GM12801 (cell line): ENCODE measurements around the gene KARS1.

Experiments
- CTCF ChIP-seq: IDR thresholded peaks from one replicate; pipeline ENCODE4 v1.5.1; 2011; ENCODE audit warnings: control low read depth; ENCODE audit not compliant: insufficient read length; ENCODE audit errors: extremely low read depth

KARS1 gene

GRCh38 chr16:75660726-75661302 is 13.3 kb upstream of the KARS1 start:
- TF ChIP-seq CTCF, result no peak

GRCh38 chr16:75660321-75660720 is 12.9 kb upstream of the KARS1 start:
- no peak for TF ChIP-seq CTCF

- TF ChIP-seq CTCF, result no peak
Observed at GRCh38 chr16:75658175-75658574, 10.7 kb upstream of the KARS1 start.

GRCh38 chr16:75653922-75654321 is 6.5 kb upstream of the KARS1 start:
- TF ChIP-seq CTCF, result no peak

GRCh38 chr16:75648265-75649076 is 1.0 kb upstream of the KARS1 start:
- TF ChIP-seq CTCF, result no peak

GRCh38 chr16:75647112-75647491 is 363 bp downstream of the KARS1 start:
- no peak for TF ChIP-seq CTCF

GRCh38 chr16:75644240-75645012 is 3.0 kb downstream of the KARS1 start:
- TF ChIP-seq CTCF, result no peak
